ENCODE measurements around the gene NAPSA.
"Not testable (repeated sequence)": the region's sequence is repeated elsewhere in the genome, so short reads cannot be mapped to it uniquely, and the experiment has no call there.

NAPSA gene

GRCh38 chr19:50332244-50333038 is 33.0 kb downstream of the NAPSA start:
- in situ Hi-C loops (cut with HindIII; ENCODE audit: low sequenced_read_pairs) = no loop called here

GRCh38 chr19:50331994-50332243 is 33.5 kb downstream of the NAPSA start:
- in situ Hi-C loops (cut with HindIII; ENCODE audit: low sequenced_read_pairs) = no loop called here

- in situ Hi-C loops (cut with HindIII; ENCODE audit: low sequenced_read_pairs) = no loop called here
These were observed 34.0 kb downstream of the NAPSA start for GRCh38 chr19:50331221-50331993.

- in situ Hi-C loops (cut with HindIII; ENCODE audit: low sequenced_read_pairs) = no loop called here
These were observed 34.9 kb downstream of the NAPSA start for GRCh38 chr19:50330365-50331078.

- in situ Hi-C loops (cut with HindIII; ENCODE audit: low sequenced_read_pairs) = not testable (repeated sequence)
These were observed 35.5 kb downstream of the NAPSA start for GRCh38 chr19:50329926-50330294.

GRCh38 chr19:50329146-50329925 is 36.1 kb downstream of the NAPSA start, which contains the start of gene KCNC3:
Gene KCNC3 (minus strand): TSS chr19:50329377. CDS start chr19:50329082, 295 bp downstream.
- in situ Hi-C loops (cut with HindIII; ENCODE audit: low sequenced_read_pairs) = no loop called here

GRCh38 chr19:50328873-50329145 is 36.6 kb downstream of the NAPSA start:
- in situ Hi-C loops (cut with HindIII; ENCODE audit: low sequenced_read_pairs) = no loop called here

- in situ Hi-C loops (cut with HindIII; ENCODE audit: low sequenced_read_pairs) = no loop called here
These were observed 37.1 kb downstream of the NAPSA start for GRCh38 chr19:50328224-50328872.

- in situ Hi-C loops (cut with HindIII; ENCODE audit: low sequenced_read_pairs) = no loop called here
These were observed 37.8 kb downstream of the NAPSA start for GRCh38 chr19:50327461-50328223.

GRCh38 chr19:50327013-50327412 is 38.4 kb downstream of the NAPSA start:
- in situ Hi-C loops (cut with HindIII; ENCODE audit: low sequenced_read_pairs) = no loop called here

GRCh38 chr19:50326101-50326664 is 39.3 kb downstream of the NAPSA start:
- in situ Hi-C loops (cut with HindIII; ENCODE audit: low sequenced_read_pairs) = no loop called here

- in situ Hi-C loops (cut with HindIII; ENCODE audit: low sequenced_read_pairs) = no loop called here
These were observed 39.9 kb downstream of the NAPSA start for GRCh38 chr19:50325310-50326100.

- in situ Hi-C loops (cut with HindIII; ENCODE audit: low sequenced_read_pairs) = no loop called here
These were observed 41.1 kb downstream of the NAPSA start for GRCh38 chr19:50324331-50324730.

- in situ Hi-C loops (cut with HindIII; ENCODE audit: low sequenced_read_pairs) = no loop called here
These were observed 41.7 kb downstream of the NAPSA start for GRCh38 chr19:50323782-50324133.

- in situ Hi-C loops (cut with HindIII; ENCODE audit: low sequenced_read_pairs) = no loop called here
These were observed 42.3 kb downstream of the NAPSA start for GRCh38 chr19:50322931-50323781.

GRCh38 chr19:50322234-50322633 is 43.2 kb downstream of the NAPSA start:
- in situ Hi-C loops (cut with HindIII; ENCODE audit: low sequenced_read_pairs) = no loop called here

- in situ Hi-C loops (cut with HindIII; ENCODE audit: low sequenced_read_pairs) = no loop called here
These were observed 43.6 kb downstream of the NAPSA start for GRCh38 chr19:50321831-50322230.

- in situ Hi-C loops (cut with HindIII; ENCODE audit: low sequenced_read_pairs) = no loop called here
These were observed 44.8 kb downstream of the NAPSA start for GRCh38 chr19:50320596-50320995.
